Activated CD4-positive, CD25-positive, alpha-beta regulatory T cell treated with anti-CD3 and anti-CD28 coated beads, Interleukin-2, amount 50 U/mL, for 72 hours (primary cell): ENCODE measurements around the gene SEC22B.
"Not testable (repeated sequence)": the region's sequence is repeated elsewhere in the genome, so short reads cannot be mapped to it uniquely, and the experiment has no call there.

ENCODE experiments used
- DNase-seq: peaks from one replicate; pipeline ENCODE4 v3.0.0; 2021

SEC22B gene

DNA sequence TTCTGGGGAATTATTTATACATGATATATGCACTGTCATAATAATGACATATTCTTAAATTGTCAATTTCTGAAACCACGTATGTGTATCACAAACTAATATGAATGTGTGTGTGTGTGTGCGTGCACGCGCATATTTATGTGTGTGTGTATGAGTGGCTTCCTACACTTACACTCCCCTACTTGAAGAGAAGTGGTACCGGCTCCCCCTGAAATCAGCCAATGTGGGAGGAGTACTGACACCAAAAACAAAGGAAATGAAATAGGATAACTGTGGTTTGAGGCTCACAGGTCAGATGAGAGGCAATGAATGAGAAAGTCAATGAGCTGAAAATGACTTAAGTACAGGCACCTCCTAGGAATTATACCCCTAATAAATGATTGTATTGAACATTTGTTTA lies 64.1 kb downstream of the SEC22B start:
- DNase-seq = not testable (repeated sequence)

DNA sequence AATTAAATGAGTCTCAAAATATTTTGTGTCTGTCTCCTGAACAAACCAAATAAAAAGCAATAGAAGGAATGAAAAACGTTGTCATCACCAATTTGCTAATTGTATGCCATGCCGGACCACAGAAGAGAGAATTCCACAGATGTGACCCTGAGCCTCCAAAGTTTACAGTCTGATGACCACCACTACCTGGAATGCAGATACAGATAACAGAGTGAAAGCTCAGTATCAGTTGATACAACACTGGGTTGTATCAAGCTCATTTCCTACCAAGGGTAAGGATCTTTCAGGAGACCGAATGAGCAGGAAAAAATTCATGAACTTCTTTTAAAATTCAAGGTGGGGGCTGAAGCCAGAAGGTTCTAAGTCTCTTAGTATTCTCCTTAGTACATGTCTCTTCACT lies 64.5 kb downstream of the SEC22B start:
- not testable (repeated sequence) for DNase-seq

DNA sequence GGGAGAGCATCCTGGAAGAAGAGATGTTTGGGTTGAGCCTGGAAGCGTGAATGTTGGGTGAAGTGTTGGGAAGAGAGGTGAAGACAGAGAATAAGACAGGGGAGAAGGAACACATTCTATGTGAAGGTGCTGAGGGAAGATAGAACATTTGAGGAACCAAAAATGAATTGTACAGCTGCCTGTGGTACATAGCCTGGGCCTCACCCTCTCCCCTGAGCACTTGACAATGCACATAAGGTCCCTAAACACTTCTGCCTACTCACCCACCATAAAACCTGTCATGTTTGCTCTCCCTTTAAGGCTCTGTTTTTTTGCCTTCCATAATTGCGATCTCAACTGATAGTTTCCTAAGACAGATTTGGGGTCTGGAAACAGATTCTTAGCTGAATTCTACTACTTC lies 65.3 kb downstream of the SEC22B start:
- DNase-seq = not testable (repeated sequence)

DNA sequence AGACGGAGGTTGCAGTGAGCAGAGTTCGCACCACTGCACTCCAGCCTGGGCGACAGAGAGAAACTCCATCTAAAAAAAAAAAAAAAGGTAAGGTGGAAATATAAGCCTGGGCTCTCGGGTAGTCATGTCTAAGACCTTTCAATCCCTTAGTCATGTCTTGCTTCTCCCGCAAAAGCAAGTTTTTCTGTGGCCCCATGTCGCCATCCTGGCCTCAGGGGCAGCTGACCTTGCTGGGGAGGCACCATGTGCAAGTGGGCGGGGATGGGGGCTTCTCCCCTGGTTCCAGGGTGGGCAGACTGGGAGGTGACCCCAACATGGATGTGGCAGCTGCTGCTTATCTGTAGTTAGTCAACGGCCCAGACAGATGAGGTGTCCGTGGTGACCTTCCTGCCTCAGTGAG lies 66.7 kb downstream of the SEC22B start:
- DNase-seq = not testable (repeated sequence)

DNA sequence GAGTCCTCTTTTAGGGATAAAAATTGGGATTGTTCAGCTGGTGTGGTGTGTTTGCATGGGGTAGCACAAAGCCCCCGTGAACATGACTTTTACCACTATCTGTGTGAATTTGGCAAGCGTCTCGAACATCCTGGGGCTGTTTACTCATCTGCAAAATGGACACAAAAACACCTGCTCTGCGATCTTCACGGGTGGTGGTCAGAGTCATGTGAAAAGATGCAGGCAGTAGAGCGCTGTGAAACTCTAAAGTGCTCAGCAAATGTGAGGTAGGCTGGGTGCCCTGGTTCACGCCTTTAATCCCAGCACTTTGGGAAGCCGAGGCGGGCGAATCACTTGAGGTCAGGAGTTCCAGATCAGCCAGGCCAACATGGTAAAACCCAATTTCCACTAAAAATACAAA lies 67.1 kb downstream of the SEC22B start:
- DNase-seq = not testable (repeated sequence)

DNA sequence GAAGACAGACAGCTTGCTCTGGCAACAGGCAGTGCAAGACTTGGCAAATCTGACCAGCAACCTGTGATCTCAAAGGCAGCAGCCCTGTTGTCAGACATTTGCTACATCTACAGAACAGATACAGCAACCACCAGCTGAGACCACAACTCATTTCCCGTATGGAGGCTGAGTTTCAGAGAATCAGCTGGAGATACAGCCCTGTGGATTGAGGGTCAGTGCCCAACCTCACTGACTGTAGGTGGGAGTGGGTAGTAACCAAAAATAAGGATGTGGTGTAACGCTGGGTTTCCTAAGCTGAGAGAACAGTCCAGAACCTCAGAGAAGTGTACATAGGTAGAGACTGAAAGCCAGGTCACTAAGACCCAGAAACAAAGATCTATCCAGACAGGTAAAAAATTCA lies 71.0 kb downstream of the SEC22B start:
- DNase-seq = not testable (repeated sequence)

DNA sequence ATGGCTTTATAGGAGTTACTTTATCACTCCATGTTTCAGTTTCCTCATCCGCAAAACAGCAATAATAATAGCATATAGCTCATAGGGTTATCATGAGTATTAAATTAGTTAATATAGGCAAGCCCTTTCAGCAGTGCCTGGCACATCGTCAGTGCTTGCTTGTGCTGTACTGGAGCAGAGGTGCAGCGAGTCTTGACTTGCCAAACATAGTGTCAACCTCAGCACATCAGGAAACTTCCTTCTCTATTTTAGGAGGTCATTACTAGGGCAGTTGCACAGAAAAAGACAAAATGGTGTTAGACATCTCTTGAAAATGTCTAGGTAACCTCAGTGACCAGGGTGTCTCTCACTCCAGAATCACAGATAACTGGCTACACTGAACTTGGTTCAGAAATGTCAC lies 72.6 kb downstream of the SEC22B start:
- not testable (repeated sequence) for DNase-seq

DNA sequence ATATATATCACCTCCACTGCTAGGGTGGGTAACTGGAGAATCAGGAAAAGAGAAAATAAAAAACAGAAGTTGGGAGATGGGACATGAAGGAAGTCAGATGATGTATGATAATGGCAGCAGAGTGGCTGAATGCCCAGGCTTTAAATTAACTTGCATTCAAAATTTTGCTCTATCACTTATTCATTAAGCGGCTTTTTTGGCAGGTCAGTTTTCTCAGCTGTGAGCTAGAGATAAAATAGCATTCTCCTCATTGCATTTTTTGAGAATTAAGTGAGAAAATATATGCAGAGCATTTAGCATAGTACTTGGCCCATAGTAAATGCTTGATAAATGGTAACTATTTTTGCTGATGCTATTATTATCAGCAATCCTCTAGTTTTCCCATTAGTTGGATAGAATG lies 74.7 kb downstream of the SEC22B start:
- DNase-seq = not testable (repeated sequence)
